HS-5 (cell line): ENCODE results near the gene ZNF358.

Experiments used
- DNase-seq: peaks from one replicate; pipeline ENCODE4 v3.0.0-alpha.2; 2012; ENCODE audit warnings: low read depth

Gene ZNF358

DNA sequence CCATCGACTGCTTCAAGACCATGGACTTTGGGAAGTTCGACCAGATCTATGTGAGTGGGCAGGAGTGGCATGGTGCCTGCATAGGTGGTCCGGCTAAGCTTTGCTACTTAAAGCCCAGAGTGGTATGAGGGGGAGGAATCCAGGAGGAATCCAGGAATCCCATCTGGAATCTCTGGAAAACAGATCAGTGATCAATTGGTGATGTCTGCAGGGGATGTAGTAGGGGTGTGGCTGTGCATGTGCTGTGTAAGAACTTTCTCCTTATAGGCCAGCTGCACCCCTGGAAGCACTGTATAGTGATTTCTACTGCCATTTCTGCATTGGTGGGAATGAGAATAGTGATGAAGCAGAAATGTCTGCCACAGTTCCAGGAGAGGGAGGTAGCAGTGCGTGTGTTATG, 43.2 kb downstream of the ZNF358 start:
- no peak for DNase-seq

DNA sequence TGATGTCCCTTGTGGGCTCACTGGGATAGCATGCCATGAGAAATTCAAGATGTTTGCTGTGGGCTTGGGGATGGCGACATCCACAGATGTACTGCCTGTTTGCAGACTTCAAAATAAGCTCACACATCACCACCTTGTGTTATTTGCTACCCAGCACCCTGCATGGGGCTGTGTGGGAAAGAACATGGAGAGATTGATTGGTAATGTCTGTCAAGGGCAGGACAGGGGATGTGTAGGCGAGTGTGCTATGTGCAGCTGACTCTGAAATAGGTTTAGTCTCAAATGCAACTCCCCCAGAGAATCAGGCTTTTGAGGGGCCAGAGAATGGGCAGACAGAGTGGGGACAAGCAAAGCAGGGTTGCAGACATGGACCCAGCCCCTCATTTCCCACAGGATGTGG, 44.4 kb downstream of the ZNF358 start:
- no peak for DNase-seq

DNA sequence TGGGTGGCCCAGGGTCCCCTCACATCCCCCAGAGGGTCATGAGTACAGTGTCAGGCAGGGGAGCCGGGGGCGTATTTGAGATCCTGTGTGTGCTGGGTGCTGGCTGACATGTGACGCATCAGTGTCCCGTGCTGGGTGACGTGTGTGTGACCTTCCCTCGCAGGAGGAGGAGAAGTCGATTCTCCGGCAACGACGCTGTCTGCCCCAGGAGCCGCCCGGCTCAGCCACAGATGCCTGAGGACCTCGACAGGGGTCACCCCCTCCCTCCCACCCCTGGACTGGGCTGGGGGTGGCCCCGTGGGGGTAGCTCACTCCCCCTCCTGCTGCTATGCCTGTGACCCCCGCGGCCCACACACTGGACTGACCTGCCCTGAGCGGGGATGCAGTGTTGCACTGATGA, 45.4 kb downstream of the ZNF358 start:
- no peak for DNase-seq

DNA sequence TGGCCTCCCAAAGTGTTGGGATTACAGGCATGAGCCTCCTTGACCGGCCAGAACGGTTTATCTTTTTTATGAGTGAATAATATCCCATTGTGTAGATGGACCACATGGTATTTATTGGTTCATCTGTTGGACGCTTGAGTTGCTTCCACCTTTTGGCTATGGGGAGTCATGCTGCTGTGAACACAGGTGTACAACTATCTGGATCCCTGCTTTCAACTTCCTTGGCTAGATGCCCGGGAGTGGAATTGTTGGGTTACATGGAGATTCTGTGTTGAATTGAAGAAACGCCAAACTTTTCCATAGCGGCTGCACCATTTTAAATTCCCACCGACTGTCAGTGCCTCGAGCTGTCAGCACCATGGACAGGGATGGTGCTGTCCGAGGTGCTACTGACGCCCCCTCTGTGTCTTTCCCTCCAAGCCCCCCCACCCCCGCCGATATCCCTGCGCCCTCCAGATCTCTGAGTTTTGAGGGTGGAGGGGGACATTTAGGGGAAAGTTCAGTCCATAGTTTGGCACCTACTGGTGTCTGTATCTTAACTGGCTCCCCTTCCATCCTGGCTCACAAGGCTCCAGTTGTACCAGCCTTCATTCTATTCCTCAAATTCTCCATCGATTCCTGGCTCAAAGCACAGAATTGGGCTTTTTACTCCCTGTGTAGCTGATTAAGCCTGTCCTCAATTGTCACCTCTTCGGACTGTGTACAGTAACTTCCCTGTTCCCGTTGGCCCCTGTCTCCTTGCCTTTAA, 46.9 kb downstream of the ZNF358 start:
- DNase-seq: no peak

DNA sequence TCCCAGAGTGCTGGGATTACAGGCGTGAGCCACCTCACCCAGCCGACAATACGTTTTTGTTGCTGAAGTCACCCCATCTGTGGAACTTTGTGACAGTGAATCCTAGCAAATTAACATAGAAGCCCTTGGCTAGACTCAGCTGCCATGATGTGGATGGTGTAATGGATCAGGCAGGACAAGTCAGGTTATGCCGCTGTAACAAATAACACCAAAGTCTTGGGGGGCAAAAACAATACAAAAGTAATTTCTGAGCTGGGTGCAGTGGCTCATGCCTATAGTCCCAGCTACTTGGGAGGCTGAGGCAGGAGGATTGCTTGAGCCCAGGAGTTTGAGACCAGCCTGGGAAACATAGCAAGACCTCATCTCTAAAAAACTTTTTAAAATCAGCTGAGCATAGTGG, 49.0 kb downstream of the ZNF358 start:
- DNase-seq: no peak

DNA sequence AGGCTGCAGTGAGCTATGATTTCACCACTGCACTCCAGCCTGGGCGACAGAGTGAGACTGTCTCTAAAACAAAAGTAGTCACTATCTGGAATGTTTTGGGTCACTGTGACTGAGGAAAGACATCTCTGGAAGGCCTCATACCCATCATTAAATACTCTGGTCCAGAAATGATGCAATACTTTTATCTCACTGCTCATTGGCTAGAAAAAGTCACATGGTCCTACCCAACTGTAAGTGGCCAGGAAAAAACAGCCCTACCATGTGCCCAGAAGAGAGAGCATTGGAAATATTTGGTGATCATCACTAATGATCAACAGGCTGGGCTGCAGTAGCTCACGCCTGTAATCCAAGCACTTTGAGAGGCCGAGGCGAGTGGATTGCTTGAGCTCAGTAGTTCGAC, 49.4 kb downstream of the ZNF358 start:
- DNase-seq: no peak
